Epidermal melanocyte (primary cell): ENCODE measurements around the gene JAG1.

ENCODE experiments used
- DNase-seq: peaks from one replicate; pipeline ENCODE4 v3.0.0; 2011; ENCODE audit warnings: low spot score; ENCODE audit not compliant: insufficient read length

Gene JAG1

GRCh38 chr20:10699941-10700340, 26.1 kb upstream of the JAG1 start:
- no peak for DNase-seq

- no peak for DNase-seq
Measured at GRCh38 chr20:10699489-10699888, 25.7 kb upstream of the JAG1 start.

- no peak for DNase-seq
Measured at GRCh38 chr20:10696650-10697049, 22.9 kb upstream of the JAG1 start.

- DNase-seq: no peak
Measured at GRCh38 chr20:10689385-10689784, 15.6 kb upstream of the JAG1 start.

GRCh38 chr20:10687895-10688294, 14.1 kb upstream of the JAG1 start:
- DNase-seq: no peak

- no peak for DNase-seq
Measured at GRCh38 chr20:10686356-10687133, 12.7 kb upstream of the JAG1 start.

- DNase-seq: no peak
Measured at GRCh38 chr20:10683537-10683936, 9.7 kb upstream of the JAG1 start.

GRCh38 chr20:10682939-10683338, 9.1 kb upstream of the JAG1 start:
- no peak for DNase-seq

GRCh38 chr20:10681494-10681893, 7.7 kb upstream of the JAG1 start:
- no peak for DNase-seq

- no peak for DNase-seq
Measured at GRCh38 chr20:10680571-10680970, 6.8 kb upstream of the JAG1 start.

GRCh38 chr20:10679269-10679668, 5.5 kb upstream of the JAG1 start:
- no peak for DNase-seq

GRCh38 chr20:10676518-10676917, 2.7 kb upstream of the JAG1 start:
- no peak for DNase-seq

GRCh38 chr20:10675450-10675848, 1.6 kb upstream of the JAG1 start:
- no peak for DNase-seq

- DNase-seq: peak; percentile 77
Measured at GRCh38 chr20:10674684-10675449, 1.1 kb upstream of the JAG1 start.

- DNase-seq: peak; percentile 45
Measured at GRCh38 chr20:10673176-10673841, 490 bp downstream of the JAG1 start.

GRCh38 chr20:10672624-10673127, 1.1 kb downstream of the JAG1 start:
- DNase-seq: no peak

GRCh38 chr20:10671919-10672623, 1.7 kb downstream of the JAG1 start:
- peak; percentile 40 for DNase-seq

GRCh38 chr20:10671221-10671918, 2.4 kb downstream of the JAG1 start:
- DNase-seq: peak; percentile 79

- DNase-seq: no peak
Measured at GRCh38 chr20:10670501-10671220, 3.1 kb downstream of the JAG1 start.

GRCh38 chr20:10669843-10670446, 3.9 kb downstream of the JAG1 start:
- DNase-seq: no peak
